ENCODE measurements around the gene GALNT13. TPM values are rescaled to one million over a fixed set of nuclear protein-coding genes. Genes with fewer than 3 reads are reported as not detected.

GALNT13 gene
- total RNA-seq, 1 donor from 2014 or later: 0.25 TPM

DNA sequence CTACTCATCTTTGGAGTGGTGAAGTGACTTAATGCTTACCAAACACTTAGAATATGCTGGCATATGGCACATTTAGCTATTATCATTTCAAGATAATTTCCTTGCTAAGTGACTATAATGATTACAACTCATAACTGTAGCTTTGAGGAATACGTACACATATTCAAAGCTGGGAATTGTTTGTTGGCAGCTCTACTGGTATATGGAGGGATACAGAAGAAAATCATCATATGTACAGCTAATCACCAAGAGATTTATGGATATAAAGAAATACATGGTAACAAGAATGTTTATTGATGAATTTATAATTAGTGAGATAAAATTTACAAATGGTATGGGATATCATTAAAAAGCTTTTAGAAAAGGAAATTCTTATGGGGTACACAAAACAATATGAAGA is 207.2 kb downstream of the GALNT13 start:
- no peak for DNase-seq (ENCODE audit: extremely low spot score in 2 of 2)
- Histone ChIP-seq H3K27me3 (no peaks in the 10 kb centered on the region), H3K36me3 (no peaks in the 10 kb centered on the region), H3K4me3 (no peak overlapping the region), H3K9me3 (no peaks in the 10 kb centered on the region), H3K27ac (no peak overlapping the region), H3K4me1 (no peaks in the 10 kb centered on the region)
- no peak for TF ChIP-seq POLR2A (IDR thresholded peaks at IDR 0.05)
- TF ChIP-seq, protein P1, sequence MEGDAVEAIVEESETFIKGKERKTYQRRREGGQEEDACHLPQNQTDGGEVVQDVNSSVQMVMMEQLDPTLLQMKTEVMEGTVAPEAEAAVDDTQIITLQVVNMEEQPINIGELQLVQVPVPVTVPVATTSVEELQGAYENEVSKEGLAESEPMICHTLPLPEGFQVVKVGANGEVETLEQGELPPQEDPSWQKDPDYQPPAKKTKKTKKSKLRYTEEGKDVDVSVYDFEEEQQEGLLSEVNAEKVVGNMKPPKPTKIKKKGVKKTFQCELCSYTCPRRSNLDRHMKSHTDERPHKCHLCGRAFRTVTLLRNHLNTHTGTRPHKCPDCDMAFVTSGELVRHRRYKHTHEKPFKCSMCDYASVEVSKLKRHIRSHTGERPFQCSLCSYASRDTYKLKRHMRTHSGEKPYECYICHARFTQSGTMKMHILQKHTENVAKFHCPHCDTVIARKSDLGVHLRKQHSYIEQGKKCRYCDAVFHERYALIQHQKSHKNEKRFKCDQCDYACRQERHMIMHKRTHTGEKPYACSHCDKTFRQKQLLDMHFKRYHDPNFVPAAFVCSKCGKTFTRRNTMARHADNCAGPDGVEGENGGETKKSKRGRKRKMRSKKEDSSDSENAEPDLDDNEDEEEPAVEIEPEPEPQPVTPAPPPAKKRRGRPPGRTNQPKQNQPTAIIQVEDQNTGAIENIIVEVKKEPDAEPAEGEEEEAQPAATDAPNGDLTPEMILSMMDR (IDR thresholded peaks at IDR 0.05): no peak
- no peak for TF ChIP-seq POLR2AphosphoS5 (IDR thresholded peaks at IDR 0.05; ENCODE audit: insufficient read depth in 1 of 2, low read depth in 1 of 2)
- intact Hi-C loops (cut with DNase I): no loop called here

DNA sequence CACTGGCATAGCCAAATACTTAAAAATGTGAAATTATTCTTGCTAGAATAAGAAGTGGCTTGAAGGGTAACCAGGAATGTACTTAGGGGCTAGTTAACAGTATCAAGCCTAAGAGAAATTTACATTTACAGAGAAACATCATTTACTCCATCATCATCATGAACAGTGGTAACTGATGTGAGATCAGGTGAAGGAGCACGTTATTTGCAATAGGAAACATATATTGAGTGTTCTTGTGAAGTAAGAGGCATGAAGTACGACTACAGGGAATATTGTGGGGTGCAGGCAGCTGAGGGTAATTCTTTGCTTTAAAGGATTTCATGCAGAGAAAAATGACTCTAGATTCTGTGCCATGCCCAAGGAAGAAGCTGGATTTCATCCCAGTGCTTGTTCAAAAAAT is 220.8 kb downstream of the GALNT13 start:
- no peaks in the 10 kb centered on the region for H3K36me3 ChIP-seq
- no peak for DNase-seq (ENCODE audit: extremely low spot score in 2 of 2)
- H3K4me1 ChIP-seq: no peaks in the 10 kb centered on the region
- H3K27ac ChIP-seq: no peak overlapping the region
- H3K4me3 ChIP-seq: no peak overlapping the region
- H3K9me3 ChIP-seq: no peaks in the 10 kb centered on the region
- no peaks in the 10 kb centered on the region for H3K27me3 ChIP-seq
- intact Hi-C loops (cut with DNase I): no loop called here
- TF ChIP-seq POLR2A (IDR thresholded peaks at IDR 0.05) (no peak), POLR2AphosphoS5 (IDR thresholded peaks at IDR 0.05; ENCODE audit: insufficient read depth in 1 of 2, low read depth in 1 of 2) (no peak)
- TF ChIP-seq, protein P1 (IDR thresholded peaks at IDR 0.05): no peak

DNA sequence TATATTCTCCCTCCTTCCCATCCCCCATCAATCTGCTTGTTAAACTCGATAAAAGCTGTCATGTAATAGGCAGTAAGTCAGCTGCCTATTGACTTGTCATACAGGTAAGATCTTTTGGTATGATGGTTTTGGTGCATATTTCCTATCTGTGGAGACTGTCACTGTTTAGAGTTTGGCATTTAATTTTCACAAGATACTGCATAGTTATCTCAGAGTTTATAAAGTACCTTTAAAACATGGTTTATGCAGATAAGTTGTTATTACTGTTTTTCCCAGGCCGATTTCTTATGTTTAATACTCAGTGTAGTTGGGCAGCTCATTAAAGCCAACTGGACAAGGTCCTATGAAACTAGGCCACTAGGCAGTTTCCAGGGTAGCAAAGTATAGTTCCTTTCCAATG is 222.1 kb downstream of the GALNT13 start:
- no peak overlapping the region for H3K27ac ChIP-seq
- TF ChIP-seq, protein P1 (IDR thresholded peaks at IDR 0.05): no peak
- TF ChIP-seq POLR2A (IDR thresholded peaks at IDR 0.05) (no peak), POLR2AphosphoS5 (IDR thresholded peaks at IDR 0.05; ENCODE audit: insufficient read depth in 1 of 2, low read depth in 1 of 2) (no peak)

DNA sequence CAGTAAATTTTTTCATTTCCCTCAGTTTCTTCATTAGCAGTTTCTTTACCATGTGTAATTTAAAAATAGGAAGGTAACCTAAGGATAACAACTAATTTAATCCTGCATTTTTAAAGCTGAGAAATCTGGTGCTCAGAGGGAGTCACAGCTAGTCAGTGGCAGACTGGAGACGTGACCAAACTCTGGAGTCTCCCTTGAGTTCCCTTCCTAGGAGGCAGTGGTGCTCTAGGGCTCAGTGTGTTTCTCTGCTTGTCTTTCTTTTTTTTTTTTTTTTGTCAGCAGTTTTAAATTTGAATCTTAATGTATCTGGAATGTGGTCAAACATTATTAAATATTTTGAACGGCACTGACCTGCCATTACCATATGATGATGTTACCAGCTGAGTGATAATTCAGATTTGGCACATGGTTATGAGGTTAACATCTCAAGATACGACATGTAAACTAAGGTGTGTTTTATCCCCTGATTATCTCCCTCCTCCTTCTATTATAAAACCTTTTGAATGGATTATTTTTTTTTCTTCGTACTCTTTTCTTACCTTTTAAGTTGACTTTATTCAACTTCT is 226.2 kb downstream of the GALNT13 start:
- Histone ChIP-seq H3K27me3 (no peaks in the 10 kb centered on the region), H3K4me1 (no peaks in the 10 kb centered on the region), H3K36me3 (no peaks in the 10 kb centered on the region), H3K27ac (no peak overlapping the region), H3K4me3 (no peak overlapping the region), H3K9me3 (no peaks in the 10 kb centered on the region)
- intact Hi-C loops (cut with DNase I): no loop called here
- DNase-seq (ENCODE audit: extremely low spot score in 2 of 2): no peak
- TF ChIP-seq POLR2A (IDR thresholded peaks at IDR 0.05) (no peak), POLR2AphosphoS5 (IDR thresholded peaks at IDR 0.05; ENCODE audit: insufficient read depth in 1 of 2, low read depth in 1 of 2) (no peak)
- TF ChIP-seq, protein P1 (IDR thresholded peaks at IDR 0.05): no peak

More for the DNA sequence above, 222.1 kb downstream of the GALNT13 start:
- Histone ChIP-seq H3K4me3 (no peak overlapping the region), H3K27me3 (no peaks in the 10 kb centered on the region), H3K36me3 (no peaks in the 10 kb centered on the region), H3K9me3 (no peaks in the 10 kb centered on the region), H3K4me1 (no peaks in the 10 kb centered on the region)
- intact Hi-C loops (cut with DNase I): no loop called here
- no peak for DNase-seq (ENCODE audit: extremely low spot score in 2 of 2)

DNA sequence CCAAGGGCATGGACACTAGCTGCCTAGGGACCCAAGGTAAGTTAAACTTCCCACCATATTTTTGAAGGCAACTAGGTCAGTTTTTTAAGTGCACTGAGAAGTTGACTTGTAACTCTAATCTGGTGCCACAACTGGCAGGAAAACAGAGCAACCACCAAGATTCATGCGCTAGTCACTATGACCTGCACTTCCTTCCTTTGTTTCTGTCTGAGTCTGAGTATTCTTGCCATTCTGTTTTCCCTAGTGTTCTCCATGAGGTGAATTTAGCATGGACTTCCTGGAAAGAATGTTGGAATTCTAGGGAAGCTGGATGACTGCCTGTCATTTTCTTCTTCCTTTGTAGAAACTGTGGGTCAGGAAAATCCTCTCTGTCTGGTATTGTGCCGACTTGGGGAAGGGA is 249.0 kb downstream of the GALNT13 start:
- Histone ChIP-seq H3K4me3 (no peak overlapping the region), H3K27ac (no peak overlapping the region), H3K27me3 (no peaks in the 10 kb centered on the region), H3K36me3 (no peaks in the 10 kb centered on the region), H3K4me1 (no peaks in the 10 kb centered on the region), H3K9me3 (no peaks in the 10 kb centered on the region)
- intact Hi-C loops (cut with DNase I): no loop called here
- no peak for DNase-seq (ENCODE audit: extremely low spot score in 2 of 2)
- TF ChIP-seq POLR2A (IDR thresholded peaks at IDR 0.05) (no peak), POLR2AphosphoS5 (IDR thresholded peaks at IDR 0.05; ENCODE audit: insufficient read depth in 1 of 2, low read depth in 1 of 2) (no peak)
- TF ChIP-seq, protein P1 (IDR thresholded peaks at IDR 0.05): no peak
